Fibroblast of villous mesenchyme (primary cell): ENCODE measurements around the gene SH3RF3. TPM values are rescaled to one million over a fixed set of nuclear protein-coding genes. Genes with fewer than 3 reads are reported as not detected.
A peak's percentile ranks its signal among the peaks of the same experiment; 100 is the strongest.

ENCODE experiments used
- DNase-seq: peaks from one replicate; pipeline ENCODE4 v3.0.0-alpha.2; 2010; ENCODE audit warnings: low read depth
- H3K4me3 ChIP-seq: 2 replicates; pipeline ENCODE4 v1.5.1; 2011; ENCODE audit warnings: low read depth, mild to moderate bottlenecking, low read length
- total RNA-seq: library from RNA; depleted of rRNA; stranded (reverse); fragments of >200 nt; gene quantifications from 2 replicates; pipeline ENCODE4 v1.2.3, GENCODE V29; 2012
- TF ChIP-seq, protein P1 (sequence below): IDR thresholded peaks from 2 replicates; pipeline ENCODE4 v1.5.1; 2012; ENCODE audit warnings: low read depth, mild to moderate bottlenecking, low read length; ENCODE audit not compliant: insufficient read depth

SH3RF3 gene
- total RNA-seq, 1 donor: 13.4 TPM

DNA sequence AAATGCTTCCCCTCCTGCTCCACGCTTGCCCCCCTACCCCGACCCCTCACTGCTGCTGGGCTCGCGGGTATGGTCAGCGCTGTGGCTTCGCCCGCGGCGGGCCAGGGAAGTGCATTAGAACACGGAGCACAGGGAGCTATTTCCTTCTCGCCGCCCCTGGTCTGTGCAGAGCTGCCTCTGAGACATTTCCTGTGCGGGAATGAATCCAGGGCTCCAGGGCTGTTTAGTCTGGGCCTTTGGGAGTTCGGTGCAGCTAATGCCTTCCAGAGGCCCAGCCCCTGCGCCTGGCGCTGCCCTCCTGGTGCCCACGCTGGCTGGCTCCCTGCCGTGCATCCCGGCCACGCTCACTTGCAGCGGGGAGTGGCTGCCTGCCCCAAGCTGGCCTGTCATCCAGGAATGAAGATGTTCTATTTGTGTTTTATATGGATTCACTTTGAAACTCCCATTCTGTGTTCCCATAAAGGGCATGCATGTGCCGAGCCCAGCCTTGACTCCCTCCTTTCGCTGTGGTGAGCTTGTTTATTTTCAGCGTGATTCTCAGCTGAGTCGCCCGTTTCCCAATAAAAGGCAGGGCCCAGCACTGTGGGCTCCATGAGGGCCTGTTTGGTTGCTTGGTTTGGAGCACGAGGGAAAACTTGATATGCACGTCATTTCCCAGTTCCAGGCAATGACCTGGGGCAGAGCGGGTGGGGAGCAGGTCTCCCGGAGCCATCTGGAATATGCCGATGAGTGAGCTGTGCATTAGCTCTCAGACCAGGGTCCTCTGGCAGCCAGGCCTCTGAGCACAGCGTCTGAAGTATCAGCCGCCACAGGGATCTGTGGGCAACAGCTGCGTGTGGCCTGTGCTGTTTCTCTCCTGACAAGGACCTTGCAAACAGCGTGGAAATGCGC, 42.7 kb downstream of the SH3RF3 start:
- H3K4me3 ChIP-seq: peak overlapping the region; percentile 28
- TF ChIP-seq, protein P1, sequence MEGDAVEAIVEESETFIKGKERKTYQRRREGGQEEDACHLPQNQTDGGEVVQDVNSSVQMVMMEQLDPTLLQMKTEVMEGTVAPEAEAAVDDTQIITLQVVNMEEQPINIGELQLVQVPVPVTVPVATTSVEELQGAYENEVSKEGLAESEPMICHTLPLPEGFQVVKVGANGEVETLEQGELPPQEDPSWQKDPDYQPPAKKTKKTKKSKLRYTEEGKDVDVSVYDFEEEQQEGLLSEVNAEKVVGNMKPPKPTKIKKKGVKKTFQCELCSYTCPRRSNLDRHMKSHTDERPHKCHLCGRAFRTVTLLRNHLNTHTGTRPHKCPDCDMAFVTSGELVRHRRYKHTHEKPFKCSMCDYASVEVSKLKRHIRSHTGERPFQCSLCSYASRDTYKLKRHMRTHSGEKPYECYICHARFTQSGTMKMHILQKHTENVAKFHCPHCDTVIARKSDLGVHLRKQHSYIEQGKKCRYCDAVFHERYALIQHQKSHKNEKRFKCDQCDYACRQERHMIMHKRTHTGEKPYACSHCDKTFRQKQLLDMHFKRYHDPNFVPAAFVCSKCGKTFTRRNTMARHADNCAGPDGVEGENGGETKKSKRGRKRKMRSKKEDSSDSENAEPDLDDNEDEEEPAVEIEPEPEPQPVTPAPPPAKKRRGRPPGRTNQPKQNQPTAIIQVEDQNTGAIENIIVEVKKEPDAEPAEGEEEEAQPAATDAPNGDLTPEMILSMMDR: peak; percentile 34
- peak; percentile 100 for DNase-seq

DNA sequence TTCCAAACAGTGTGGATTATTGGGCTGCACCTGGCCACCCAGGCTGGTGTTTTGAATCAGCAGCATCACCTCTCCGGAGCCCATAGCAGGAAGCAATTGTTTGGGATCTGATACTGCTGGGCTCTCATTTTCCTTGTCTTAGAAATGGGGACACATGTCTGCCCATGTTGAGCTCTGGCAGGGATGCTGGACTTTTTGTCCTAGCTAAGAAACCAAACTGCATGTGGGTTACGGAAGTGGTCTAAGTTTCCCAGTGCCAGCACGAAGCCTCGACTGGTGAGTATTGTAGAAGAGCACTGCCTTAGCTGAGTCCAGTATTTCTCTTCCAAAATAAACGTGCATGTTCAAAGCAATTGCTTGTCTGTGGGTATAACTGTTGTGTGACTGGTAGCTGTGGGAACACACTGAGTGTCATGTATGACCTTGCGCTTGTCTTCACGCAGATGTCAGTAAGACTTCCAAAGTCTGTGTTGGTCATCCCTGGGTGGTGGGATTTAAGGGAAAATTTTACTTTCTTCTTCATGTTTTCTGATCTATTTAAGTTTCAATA, 43.6 kb downstream of the SH3RF3 start:
- peak overlapping the region; percentile 28 for H3K4me3 ChIP-seq
- peak; percentile 51 for DNase-seq

DNA sequence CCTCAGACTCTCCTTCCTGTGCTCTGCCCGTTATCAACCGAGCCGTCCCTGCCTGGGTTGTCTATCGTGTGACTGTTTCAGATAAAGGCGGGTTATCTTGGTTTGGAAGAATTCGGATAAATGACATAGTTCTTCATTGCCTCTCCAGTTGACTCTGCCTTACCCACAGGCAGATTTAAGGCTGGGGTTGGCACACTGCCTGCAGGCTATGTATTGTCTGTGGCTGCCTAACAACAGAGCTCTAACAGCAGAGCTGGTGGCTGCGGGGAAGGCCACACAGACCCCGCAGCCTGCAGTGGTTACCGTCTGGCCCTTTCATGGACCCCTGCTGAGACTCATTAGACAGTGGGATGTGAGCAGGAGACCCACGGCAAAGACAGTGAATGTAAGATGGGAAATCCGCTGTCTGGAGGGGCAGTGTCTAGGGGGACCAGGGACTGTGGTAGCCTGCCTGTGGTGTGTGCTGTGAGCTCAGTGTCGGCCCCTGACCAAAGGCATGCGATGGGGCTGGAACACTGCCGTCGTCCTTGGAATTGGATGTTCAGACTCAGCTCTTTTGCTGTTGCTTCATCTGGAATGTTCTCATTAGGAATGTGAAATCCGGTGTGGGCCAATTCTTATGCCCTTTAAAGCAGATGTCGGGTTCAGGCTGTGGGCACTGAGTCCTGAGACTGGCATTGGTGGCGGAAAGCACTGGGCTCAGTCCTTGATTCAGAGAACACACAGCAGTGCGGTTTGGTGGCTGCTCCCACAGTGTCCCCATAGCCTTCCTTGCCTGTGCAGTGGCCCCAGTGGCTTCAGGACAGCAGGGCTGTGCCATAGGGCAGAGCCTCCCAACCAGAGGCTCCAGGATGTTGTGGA, 44.5 kb downstream of the SH3RF3 start:
- H3K4me3 ChIP-seq: peak overlapping the region; percentile 6
- peak; percentile 96 for DNase-seq
- TF ChIP-seq, protein P1: no peak

More for the DNA sequence above, 43.6 kb downstream of the SH3RF3 start:
- TF ChIP-seq, protein P1: no peak

DNA sequence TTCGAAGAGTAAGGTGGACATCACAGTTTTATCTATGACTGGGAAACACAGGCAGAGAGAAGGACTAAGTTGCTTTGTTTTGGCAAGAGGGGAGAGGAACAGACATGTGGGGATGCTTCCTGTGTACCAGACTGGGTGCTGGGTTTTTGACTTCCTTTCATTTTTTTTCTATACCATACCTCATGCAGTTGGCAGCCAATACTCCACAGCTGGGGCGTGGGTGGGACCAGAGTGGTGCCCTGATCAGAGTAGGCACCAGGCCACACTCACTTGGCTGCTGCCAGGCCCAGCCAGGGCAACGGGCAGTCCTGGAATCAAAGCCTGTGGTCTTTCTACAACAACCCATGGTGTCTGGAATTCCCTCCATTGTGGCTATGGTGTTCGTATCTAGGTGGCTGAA, 45.2 kb downstream of the SH3RF3 start:
- TF ChIP-seq, protein P1: no peak
- H3K4me3 ChIP-seq: no peak overlapping the region
- peak; percentile 27 for DNase-seq

DNA sequence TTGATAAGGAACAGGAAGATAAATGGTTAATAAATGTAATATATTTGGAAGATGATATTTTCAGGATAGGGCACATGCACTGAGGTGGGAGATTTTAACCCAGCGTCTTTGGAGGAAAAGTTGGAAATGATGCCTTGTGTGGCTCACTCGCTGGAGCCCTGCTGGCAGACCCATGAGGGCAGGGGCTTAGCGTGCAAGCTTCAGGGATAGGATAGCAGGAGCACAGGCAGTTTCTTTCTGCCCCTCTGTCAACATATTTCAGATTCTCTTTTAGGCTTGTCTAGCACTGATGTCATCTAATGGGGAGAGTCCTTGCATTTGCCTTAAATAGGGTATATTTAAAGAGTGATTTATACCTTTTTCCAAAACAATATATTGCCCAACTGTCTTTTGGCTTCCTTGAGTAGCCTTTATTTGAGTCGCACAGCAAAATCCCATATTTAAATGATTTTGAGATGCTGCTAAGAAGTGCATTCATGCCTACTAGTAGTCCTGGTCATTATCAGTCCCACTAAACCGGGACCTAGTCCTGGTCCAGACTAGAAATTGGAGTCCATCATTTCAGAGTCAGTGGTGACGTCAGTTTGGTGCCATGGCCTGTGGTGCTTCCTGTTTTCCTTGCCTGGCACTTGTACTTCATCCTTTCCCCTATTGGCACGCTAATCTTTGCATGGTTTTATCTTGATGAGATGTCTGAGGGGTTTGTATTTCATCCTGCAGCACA, 45.8 kb downstream of the SH3RF3 start:
- TF ChIP-seq, protein P1: no peak
- peak; percentile 60 for DNase-seq
- no peak overlapping the region for H3K4me3 ChIP-seq

DNA sequence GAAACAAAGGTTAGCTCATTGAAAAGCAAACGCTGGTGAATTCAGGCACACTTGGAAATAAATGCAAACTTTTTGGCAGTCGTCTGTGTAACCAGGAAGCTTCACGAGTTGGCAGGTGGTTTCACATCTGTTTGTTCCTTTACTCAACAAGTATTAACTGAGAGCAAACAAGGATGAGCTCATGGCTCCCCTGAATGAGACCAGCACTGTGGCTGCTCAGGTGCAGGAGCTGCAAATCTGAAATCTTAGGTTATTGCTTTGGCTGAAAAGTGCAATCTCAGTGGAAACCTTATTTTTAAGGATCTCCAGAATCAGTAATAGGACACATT, 46.3 kb downstream of the SH3RF3 start:
- H3K4me3 ChIP-seq: no peak overlapping the region
- TF ChIP-seq, protein P1: no peak
- DNase-seq: no peak
